WTC11 (cell line): Measurements from ENCODE around the gene FRAT2. TPM values are rescaled to one million over a fixed set of nuclear protein-coding genes. Genes with fewer than 3 reads are reported as not detected.

Experiments
- ATAC-seq: fragments of 200-7000 bp; cut with Tn5 transposase; 2 replicates; pipeline ENCODE4 v1.10.0; 2021; ENCODE audit warnings: mild to moderate bottlenecking, moderate library complexity
- CTCF ChIA-PET: fragments of 300-600 bp; sonication (Branson Sonifier 250); formaldehyde crosslinking; loops from one replicate; lab custom pipeline; 2021; ENCODE audit warnings: antibody characterized with exemption; lab: Charles Lee
- POLR2A ChIA-PET: fragments of 350-600 bp; sonication (Branson Sonifier 250); formaldehyde crosslinking; loops from one replicate; lab custom pipeline; 2021; ENCODE audit warnings: antibody characterized with exemption; lab: Charles Lee
- DNase-seq: peaks from one replicate; pipeline ENCODE4 v3.0.0; 2021; ENCODE audit warnings: low spot score
- H3K27ac Mint-ChIP-seq: 2 replicates; pipeline ENCODE4 v1.8.0; 2021; ENCODE audit warnings: mixed read lengths
- H3K27me3 Mint-ChIP-seq: 2 replicates; pipeline ENCODE4 v1.8.0; 2021; ENCODE audit warnings: low read depth, mild to moderate bottlenecking, moderate library complexity, mixed read lengths
- H3K36me3 Mint-ChIP-seq: 2 replicates; pipeline ENCODE4 v1.8.0; 2021; ENCODE audit warnings: mixed read lengths
- H3K4me1 Mint-ChIP-seq: 2 replicates; pipeline ENCODE4 v1.8.0; 2022; ENCODE audit warnings: mixed read lengths
- H3K4me3 Mint-ChIP-seq: 2 replicates; pipeline ENCODE4 v1.8.0; 2021; ENCODE audit warnings: mild to moderate bottlenecking, moderate library complexity, mixed read lengths
- H3K9me3 Mint-ChIP-seq: 2 replicates; pipeline ENCODE4 v1.8.0; 2021; ENCODE audit warnings: mixed read lengths
- CBFB ChIP-seq: sonication (generic); formaldehyde crosslinking; IDR thresholded peaks from 2 replicates; pipeline ENCODE4 v1.8.1; 2022; ENCODE audit warnings: mild to moderate bottlenecking, low read depth, missing genetic modification reagents
- FOXJ3 ChIP-seq: sonication (generic); formaldehyde crosslinking; IDR thresholded peaks from 2 replicates; pipeline ENCODE4 v1.9.0; 2021; ENCODE audit warnings: missing genetic modification reagents, mild to moderate bottlenecking, borderline replicate concordance
- FOXK1 ChIP-seq: sonication (generic); formaldehyde crosslinking; IDR thresholded peaks from 2 replicates; pipeline ENCODE4 v1.8.0; 2022; ENCODE audit warnings: mild to moderate bottlenecking, moderate library complexity, missing genetic modification reagents
- JAZF1 ChIP-seq: fragments of 250-450 bp; sonication (Bioruptor Pico); IDR thresholded peaks from 2 replicates; pipeline ENCODE4 v1.9.0; 2021; ENCODE audit warnings: moderate library complexity, mild to moderate bottlenecking, inconsistent platforms
- NR2C2 ChIP-seq: sonication (generic); formaldehyde crosslinking; IDR thresholded peaks from 2 replicates; pipeline ENCODE4 v1.8.0; 2022; ENCODE audit warnings: mild to moderate bottlenecking, missing genetic modification reagents
- PRRX2 ChIP-seq: fragments of 250-450 bp; sonication (Bioruptor Pico); IDR thresholded peaks from 2 replicates; pipeline ENCODE4 v1.8.0; 2021; ENCODE audit warnings: mild to moderate bottlenecking
- SMAD4 ChIP-seq: sonication (generic); formaldehyde crosslinking; IDR thresholded peaks from 2 replicates; pipeline ENCODE4 v1.8.0; 2022; ENCODE audit warnings: mild to moderate bottlenecking, missing genetic modification reagents
- SP1 ChIP-seq: sonication (generic); formaldehyde crosslinking; conservative IDR thresholded peaks from 2 replicates; pipeline ENCODE4 v1.8.1; 2022; ENCODE audit warnings: missing genetic modification reagents
- TCF7 ChIP-seq: sonication (generic); formaldehyde crosslinking; IDR thresholded peaks from 2 replicates; pipeline ENCODE4 v1.8.0; 2022; ENCODE audit warnings: mild to moderate bottlenecking, low read depth, missing genetic modification reagents, moderate library complexity
- TEAD4 ChIP-seq: sonication (generic); formaldehyde crosslinking; IDR thresholded peaks from 2 replicates; pipeline ENCODE4 v1.8.0; 2022; ENCODE audit warnings: mild to moderate bottlenecking, missing genetic modification reagents
- ZBTB21 ChIP-seq: sonication (generic); formaldehyde crosslinking; IDR thresholded peaks from 2 replicates; pipeline ENCODE4 v1.8.1; 2023; ENCODE audit warnings: mild to moderate bottlenecking, missing genetic modification reagents, borderline replicate concordance
- ZNF232 ChIP-seq: sonication (generic); formaldehyde crosslinking; IDR thresholded peaks from 2 replicates; pipeline ENCODE4 v1.8.0; 2022; ENCODE audit warnings: mild to moderate bottlenecking, missing genetic modification reagents
- total RNA-seq: library from RNA; stranded (reverse); gene quantifications from 3 replicates; pipeline ENCODE4 v1.2.3, GENCODE V29; 2021
- TF ChIP-seq, protein P1 (sequence below): sonication (generic); formaldehyde crosslinking; IDR thresholded peaks from 2 replicates; pipeline ENCODE4 v1.8.0; 2022; ENCODE audit warnings: mild to moderate bottlenecking, missing genetic modification reagents
- TF ChIP-seq, protein P2 (sequence below): sonication (generic); formaldehyde crosslinking; IDR thresholded peaks from 2 replicates; pipeline ENCODE4 v1.8.0; 2023; ENCODE audit warnings: mild to moderate bottlenecking, missing genetic modification reagents
- TF ChIP-seq, protein P3 (sequence below): fragments of 250-450 bp; sonication (Bioruptor Pico); IDR thresholded peaks from 2 replicates; pipeline ENCODE4 v2.1.2; 2022; ENCODE audit warnings: mild to moderate bottlenecking, moderate library complexity
- TF ChIP-seq, protein P4 (sequence below): sonication (generic); formaldehyde crosslinking; IDR thresholded peaks from 2 replicates; pipeline ENCODE4 v1.8.0; 2023; ENCODE audit warnings: missing genetic modification reagents, mild to moderate bottlenecking, borderline replicate concordance
- TF ChIP-seq, protein P5 (sequence below): sonication (generic); formaldehyde crosslinking; IDR thresholded peaks from 2 replicates; pipeline ENCODE4 v1.8.1; 2023; ENCODE audit warnings: mild to moderate bottlenecking, missing genetic modification reagents
- TF ChIP-seq, protein P6 (sequence below): sonication (generic); formaldehyde crosslinking; IDR thresholded peaks from 2 replicates; pipeline ENCODE4 v1.8.1; 2023; ENCODE audit warnings: mild to moderate bottlenecking, missing genetic modification reagents, borderline replicate concordance

The FRAT2 gene
- total RNA-seq, 1 experiment from 2014 or later, result 48.2 TPM

DNA sequence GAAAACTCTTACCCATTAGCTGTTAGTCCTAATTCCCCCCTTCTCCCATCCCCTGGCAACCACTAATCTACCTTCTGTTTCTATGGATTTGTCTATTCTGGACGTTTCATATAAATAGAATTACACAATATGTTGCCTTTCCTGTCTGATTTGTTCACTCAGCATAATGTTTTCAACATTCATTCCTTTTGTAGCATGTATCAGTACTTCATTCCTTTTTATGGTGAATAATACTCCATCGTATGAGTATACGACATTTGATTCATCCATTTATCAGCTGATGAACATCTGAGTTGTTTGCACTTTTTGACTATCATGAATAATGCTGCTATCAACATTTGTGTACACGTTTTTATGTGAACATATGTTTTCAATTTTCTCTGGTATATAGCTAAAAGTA is 19.9 kb downstream of the FRAT2 start (continued):
- no peak for TF ChIP-seq JAZF1 (CRISPR knock-in tag)
- TF ChIP-seq SP1 (CRISPR knock-in tag), result no peak

DNA sequence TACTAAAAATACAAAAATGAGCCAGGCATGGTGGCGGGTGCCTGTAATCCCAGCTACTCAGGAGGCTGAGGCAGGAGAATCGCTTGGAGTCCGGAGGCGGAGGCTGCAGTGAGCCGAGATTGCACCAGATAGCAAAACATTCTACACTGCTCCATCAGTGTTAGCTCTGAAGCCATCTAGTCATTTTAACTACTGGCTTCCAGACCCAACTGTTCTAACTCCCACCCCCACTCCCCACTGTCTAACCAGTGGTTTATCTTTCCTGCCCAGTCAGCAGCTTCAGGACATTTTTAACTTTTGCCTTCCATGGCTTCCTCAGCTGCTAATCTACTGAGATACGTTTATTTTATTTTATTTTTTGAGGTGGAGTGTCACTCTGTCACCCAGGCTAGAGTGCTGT is 21.6 kb downstream of the FRAT2 start:
- no peaks in the 10 kb centered on the region for H3K4me1 Mint-ChIP-seq
- H3K27ac Mint-ChIP-seq, result no peak overlapping the region
- DNase-seq (no peak), ATAC-seq (no peak)
- H3K9me3 Mint-ChIP-seq, result peaks cover 10% of the 10 kb centered on the region; the same call in 1 of the 2 replicates
- H3K27me3 Mint-ChIP-seq, result peaks cover 5% of the 10 kb centered on the region
- ChIA-PET CTCF (interaction anchor here (0.6 to 1.5 kb wide), 2 partner anchors 34 to 245 kb away, joined by 3 to 8 read pairs; no protein-coding TSS in a partner anchor), POLR2A (interaction anchor here (0.7 kb wide), 1 partner anchor 14 kb away, joined by 3 read pairs; no protein-coding TSS in a partner anchor)
- no peak for TF ChIP-seq TEAD4 (CRISPR knock-in tag)
- TF ChIP-seq, protein P1, sequence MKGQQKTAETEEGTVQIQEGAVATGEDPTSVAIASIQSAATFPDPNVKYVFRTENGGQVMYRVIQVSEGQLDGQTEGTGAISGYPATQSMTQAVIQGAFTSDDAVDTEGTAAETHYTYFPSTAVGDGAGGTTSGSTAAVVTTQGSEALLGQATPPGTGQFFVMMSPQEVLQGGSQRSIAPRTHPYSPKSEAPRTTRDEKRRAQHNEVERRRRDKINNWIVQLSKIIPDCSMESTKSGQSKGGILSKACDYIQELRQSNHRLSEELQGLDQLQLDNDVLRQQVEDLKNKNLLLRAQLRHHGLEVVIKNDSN (CRISPR knock-in tag), result no peak
- no peak for TF ChIP-seq FOXK1 (CRISPR knock-in tag)
- TF ChIP-seq SMAD4, result no peak
- no peak for TF ChIP-seq NR2C2 (CRISPR knock-in tag)
- TF ChIP-seq, protein P2, sequence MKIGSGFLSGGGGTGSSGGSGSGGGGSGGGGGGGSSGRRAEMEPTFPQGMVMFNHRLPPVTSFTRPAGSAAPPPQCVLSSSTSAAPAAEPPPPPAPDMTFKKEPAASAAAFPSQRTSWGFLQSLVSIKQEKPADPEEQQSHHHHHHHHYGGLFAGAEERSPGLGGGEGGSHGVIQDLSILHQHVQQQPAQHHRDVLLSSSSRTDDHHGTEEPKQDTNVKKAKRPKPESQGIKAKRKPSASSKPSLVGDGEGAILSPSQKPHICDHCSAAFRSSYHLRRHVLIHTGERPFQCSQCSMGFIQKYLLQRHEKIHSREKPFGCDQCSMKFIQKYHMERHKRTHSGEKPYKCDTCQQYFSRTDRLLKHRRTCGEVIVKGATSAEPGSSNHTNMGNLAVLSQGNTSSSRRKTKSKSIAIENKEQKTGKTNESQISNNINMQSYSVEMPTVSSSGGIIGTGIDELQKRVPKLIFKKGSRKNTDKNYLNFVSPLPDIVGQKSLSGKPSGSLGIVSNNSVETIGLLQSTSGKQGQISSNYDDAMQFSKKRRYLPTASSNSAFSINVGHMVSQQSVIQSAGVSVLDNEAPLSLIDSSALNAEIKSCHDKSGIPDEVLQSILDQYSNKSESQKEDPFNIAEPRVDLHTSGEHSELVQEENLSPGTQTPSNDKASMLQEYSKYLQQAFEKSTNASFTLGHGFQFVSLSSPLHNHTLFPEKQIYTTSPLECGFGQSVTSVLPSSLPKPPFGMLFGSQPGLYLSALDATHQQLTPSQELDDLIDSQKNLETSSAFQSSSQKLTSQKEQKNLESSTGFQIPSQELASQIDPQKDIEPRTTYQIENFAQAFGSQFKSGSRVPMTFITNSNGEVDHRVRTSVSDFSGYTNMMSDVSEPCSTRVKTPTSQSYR (CRISPR knock-in tag), result no peak
- TF ChIP-seq ZNF232 (CRISPR knock-in tag), result no peak
- TF ChIP-seq PRRX2 (CRISPR knock-in tag), result no peak
- TF ChIP-seq ZBTB21 (CRISPR knock-in tag), result no peak
- TF ChIP-seq, protein P3, sequence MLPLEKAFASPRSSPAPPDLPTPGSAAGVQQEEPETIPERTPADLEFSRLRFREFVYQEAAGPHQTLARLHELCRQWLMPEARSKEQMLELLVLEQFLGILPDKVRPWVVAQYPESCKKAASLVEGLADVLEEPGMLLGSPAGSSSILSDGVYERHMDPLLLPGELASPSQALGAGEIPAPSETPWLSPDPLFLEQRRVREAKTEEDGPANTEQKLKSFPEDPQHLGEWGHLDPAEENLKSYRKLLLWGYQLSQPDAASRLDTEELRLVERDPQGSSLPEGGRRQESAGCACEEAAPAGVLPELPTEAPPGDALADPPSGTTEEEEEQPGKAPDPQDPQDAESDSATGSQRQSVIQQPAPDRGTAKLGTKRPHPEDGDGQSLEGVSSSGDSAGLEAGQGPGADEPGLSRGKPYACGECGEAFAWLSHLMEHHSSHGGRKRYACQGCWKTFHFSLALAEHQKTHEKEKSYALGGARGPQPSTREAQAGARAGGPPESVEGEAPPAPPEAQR, result no peak
- TF ChIP-seq TCF7 (CRISPR knock-in tag), result no peak
- no peak for TF ChIP-seq CBFB
- no peak for TF ChIP-seq JAZF1 (CRISPR knock-in tag)
- TF ChIP-seq, protein P4, sequence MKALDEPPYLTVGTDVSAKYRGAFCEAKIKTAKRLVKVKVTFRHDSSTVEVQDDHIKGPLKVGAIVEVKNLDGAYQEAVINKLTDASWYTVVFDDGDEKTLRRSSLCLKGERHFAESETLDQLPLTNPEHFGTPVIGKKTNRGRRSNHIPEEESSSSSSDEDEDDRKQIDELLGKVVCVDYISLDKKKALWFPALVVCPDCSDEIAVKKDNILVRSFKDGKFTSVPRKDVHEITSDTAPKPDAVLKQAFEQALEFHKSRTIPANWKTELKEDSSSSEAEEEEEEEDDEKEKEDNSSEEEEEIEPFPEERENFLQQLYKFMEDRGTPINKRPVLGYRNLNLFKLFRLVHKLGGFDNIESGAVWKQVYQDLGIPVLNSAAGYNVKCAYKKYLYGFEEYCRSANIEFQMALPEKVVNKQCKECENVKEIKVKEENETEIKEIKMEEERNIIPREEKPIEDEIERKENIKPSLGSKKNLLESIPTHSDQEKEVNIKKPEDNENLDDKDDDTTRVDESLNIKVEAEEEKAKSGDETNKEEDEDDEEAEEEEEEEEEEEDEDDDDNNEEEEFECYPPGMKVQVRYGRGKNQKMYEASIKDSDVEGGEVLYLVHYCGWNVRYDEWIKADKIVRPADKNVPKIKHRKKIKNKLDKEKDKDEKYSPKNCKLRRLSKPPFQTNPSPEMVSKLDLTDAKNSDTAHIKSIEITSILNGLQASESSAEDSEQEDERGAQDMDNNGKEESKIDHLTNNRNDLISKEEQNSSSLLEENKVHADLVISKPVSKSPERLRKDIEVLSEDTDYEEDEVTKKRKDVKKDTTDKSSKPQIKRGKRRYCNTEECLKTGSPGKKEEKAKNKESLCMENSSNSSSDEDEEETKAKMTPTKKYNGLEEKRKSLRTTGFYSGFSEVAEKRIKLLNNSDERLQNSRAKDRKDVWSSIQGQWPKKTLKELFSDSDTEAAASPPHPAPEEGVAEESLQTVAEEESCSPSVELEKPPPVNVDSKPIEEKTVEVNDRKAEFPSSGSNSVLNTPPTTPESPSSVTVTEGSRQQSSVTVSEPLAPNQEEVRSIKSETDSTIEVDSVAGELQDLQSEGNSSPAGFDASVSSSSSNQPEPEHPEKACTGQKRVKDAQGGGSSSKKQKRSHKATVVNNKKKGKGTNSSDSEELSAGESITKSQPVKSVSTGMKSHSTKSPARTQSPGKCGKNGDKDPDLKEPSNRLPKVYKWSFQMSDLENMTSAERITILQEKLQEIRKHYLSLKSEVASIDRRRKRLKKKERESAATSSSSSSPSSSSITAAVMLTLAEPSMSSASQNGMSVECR, result no peak
- H3K36me3 Mint-ChIP-seq, result no peaks in the 10 kb centered on the region
- H3K4me3 Mint-ChIP-seq, result no peak overlapping the region

DNA sequence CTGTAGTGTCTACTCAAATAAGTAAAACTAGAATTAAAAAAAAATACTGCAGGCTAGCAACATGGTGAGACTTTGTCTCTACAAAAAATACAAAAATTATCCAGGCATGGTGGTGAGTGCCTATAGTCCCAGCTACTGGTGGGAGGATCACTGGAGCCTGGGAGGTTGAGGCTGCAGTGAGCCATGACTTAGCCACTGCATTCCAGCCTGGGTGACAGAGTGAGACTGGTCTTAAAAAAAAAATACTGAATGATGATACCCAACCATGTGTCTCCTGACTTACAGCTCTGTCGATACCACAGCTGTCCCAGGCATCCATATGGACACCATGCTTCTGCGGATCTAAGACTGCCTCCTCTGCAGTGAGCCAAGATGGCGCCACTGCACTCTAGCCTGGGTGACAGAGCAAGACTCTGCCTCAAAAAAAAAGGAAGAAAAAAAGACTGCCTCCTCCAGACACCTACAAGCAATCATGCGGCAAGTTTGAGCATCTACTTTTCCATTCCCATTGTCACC is 23.4 kb downstream of the FRAT2 start:
- POLR2A ChIA-PET, result no interaction called here
- no peak for ATAC-seq
- CTCF ChIA-PET, result interaction anchor here (0.7 kb wide), 1 partner anchor 427 kb away, joined by 3 read pairs; no protein-coding TSS in a partner anchor
- H3K27ac Mint-ChIP-seq, result no peak overlapping the region
- no peaks in the 10 kb centered on the region; the same call in 1 of the 2 replicates for H3K27me3 Mint-ChIP-seq
- peaks cover 10% of the 10 kb centered on the region; the same call in 1 of the 2 replicates for H3K9me3 Mint-ChIP-seq
- H3K4me1 Mint-ChIP-seq, result no peaks in the 10 kb centered on the region
- H3K4me3 Mint-ChIP-seq, result no peak overlapping the region
- H3K36me3 Mint-ChIP-seq, result no peaks in the 10 kb centered on the region
- DNase-seq, result no peak
- TF ChIP-seq, protein P5, sequence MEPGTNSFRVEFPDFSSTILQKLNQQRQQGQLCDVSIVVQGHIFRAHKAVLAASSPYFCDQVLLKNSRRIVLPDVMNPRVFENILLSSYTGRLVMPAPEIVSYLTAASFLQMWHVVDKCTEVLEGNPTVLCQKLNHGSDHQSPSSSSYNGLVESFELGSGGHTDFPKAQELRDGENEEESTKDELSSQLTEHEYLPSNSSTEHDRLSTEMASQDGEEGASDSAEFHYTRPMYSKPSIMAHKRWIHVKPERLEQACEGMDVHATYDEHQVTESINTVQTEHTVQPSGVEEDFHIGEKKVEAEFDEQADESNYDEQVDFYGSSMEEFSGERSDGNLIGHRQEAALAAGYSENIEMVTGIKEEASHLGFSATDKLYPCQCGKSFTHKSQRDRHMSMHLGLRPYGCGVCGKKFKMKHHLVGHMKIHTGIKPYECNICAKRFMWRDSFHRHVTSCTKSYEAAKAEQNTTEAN (CRISPR knock-in tag), result no peak
- TF ChIP-seq FOXJ3 (CRISPR knock-in tag), result no peak
- no peak for TF ChIP-seq TCF7 (CRISPR knock-in tag)
- TF ChIP-seq, protein P6, sequence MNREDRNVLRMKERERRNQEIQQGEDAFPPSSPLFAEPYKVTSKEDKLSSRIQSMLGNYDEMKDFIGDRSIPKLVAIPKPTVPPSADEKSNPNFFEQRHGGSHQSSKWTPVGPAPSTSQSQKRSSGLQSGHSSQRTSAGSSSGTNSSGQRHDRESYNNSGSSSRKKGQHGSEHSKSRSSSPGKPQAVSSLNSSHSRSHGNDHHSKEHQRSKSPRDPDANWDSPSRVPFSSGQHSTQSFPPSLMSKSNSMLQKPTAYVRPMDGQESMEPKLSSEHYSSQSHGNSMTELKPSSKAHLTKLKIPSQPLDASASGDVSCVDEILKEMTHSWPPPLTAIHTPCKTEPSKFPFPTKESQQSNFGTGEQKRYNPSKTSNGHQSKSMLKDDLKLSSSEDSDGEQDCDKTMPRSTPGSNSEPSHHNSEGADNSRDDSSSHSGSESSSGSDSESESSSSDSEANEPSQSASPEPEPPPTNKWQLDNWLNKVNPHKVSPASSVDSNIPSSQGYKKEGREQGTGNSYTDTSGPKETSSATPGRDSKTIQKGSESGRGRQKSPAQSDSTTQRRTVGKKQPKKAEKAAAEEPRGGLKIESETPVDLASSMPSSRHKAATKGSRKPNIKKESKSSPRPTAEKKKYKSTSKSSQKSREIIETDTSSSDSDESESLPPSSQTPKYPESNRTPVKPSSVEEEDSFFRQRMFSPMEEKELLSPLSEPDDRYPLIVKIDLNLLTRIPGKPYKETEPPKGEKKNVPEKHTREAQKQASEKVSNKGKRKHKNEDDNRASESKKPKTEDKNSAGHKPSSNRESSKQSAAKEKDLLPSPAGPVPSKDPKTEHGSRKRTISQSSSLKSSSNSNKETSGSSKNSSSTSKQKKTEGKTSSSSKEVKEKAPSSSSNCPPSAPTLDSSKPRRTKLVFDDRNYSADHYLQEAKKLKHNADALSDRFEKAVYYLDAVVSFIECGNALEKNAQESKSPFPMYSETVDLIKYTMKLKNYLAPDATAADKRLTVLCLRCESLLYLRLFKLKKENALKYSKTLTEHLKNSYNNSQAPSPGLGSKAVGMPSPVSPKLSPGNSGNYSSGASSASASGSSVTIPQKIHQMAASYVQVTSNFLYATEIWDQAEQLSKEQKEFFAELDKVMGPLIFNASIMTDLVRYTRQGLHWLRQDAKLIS, result no peak
